HEK293 (cell line): ENCODE results near the gene STRA6.

Experiments
- ZBTB1 ChIP-seq: fragments of 450-650 bp; formaldehyde crosslinking; IDR thresholded peaks from 2 replicates; pipeline ENCODE4 v1.5.1; 2016; ENCODE audit warnings: missing biosample characterization, missing genetic modification characterization
- ZBTB7A ChIP-seq: fragments of 450-650 bp; formaldehyde crosslinking; IDR thresholded peaks from 2 replicates; pipeline ENCODE4 v1.5.1; 2016; ENCODE audit warnings: low read depth, missing biosample characterization, missing genetic modification characterization
- ZNF658 ChIP-seq: fragments of 450-650 bp; formaldehyde crosslinking; IDR thresholded peaks from 2 replicates; pipeline ENCODE4; 2016; ENCODE audit warnings: missing biosample characterization, missing genetic modification characterization
- TF ChIP-seq, protein P1 (sequence below): fragments of 450-650 bp; formaldehyde crosslinking; IDR thresholded peaks from 2 replicates; pipeline ENCODE4 v1.5.1; 2016; ENCODE audit warnings: missing biosample characterization, missing genetic modification characterization
- TF ChIP-seq, protein P2 (sequence below): fragments of 450-650 bp; formaldehyde crosslinking; IDR thresholded peaks from 2 replicates; pipeline ENCODE4 v1.5.1; 2016; ENCODE audit warnings: missing biosample characterization, missing genetic modification characterization

DNA sequence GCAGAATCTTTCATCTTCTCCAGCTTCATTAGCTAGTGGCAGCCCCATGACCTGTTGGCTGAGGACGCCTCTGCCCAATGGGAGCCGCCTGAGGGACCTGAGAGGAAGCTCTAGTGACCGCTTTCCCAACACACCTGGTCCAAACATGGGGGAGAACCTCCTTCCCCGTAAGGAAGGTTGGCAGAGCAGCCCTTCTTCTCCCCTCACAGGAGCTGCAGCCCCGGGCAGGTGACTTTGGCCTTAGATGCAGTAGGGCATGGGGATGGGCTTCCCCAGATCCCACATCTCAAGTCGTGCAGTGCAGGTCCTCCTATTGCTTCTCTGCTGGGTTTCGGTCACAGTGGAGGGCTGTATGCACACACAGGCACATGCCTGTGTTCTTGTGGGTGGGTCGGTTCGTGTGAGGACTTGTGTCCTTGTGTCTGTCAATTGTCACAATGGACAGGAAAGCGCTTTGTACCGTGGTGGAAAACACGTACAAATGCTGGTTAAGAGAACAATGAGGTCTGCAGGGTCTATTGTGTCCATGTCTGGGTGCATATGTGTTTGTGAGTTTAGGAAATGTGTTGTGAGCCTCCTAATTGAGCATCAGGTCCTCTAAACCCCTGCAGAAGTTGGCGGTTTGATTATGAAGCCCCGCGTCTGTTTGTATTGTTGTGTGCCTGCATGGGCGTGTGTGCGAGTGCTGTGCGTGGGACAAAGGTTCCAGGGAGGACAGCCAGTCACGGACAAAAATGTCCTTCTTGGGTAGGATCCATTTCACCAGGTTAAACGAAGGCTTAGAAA is 70.8 kb downstream of the STRA6 start:
- TF ChIP-seq, protein P1, sequence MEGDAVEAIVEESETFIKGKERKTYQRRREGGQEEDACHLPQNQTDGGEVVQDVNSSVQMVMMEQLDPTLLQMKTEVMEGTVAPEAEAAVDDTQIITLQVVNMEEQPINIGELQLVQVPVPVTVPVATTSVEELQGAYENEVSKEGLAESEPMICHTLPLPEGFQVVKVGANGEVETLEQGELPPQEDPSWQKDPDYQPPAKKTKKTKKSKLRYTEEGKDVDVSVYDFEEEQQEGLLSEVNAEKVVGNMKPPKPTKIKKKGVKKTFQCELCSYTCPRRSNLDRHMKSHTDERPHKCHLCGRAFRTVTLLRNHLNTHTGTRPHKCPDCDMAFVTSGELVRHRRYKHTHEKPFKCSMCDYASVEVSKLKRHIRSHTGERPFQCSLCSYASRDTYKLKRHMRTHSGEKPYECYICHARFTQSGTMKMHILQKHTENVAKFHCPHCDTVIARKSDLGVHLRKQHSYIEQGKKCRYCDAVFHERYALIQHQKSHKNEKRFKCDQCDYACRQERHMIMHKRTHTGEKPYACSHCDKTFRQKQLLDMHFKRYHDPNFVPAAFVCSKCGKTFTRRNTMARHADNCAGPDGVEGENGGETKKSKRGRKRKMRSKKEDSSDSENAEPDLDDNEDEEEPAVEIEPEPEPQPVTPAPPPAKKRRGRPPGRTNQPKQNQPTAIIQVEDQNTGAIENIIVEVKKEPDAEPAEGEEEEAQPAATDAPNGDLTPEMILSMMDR (tag by site-specific recombination), result no peak
- TF ChIP-seq ZBTB1 (tag by site-specific recombination), result no peak
- TF ChIP-seq ZBTB7A (tag by site-specific recombination), result no peak
- TF ChIP-seq, protein P2, sequence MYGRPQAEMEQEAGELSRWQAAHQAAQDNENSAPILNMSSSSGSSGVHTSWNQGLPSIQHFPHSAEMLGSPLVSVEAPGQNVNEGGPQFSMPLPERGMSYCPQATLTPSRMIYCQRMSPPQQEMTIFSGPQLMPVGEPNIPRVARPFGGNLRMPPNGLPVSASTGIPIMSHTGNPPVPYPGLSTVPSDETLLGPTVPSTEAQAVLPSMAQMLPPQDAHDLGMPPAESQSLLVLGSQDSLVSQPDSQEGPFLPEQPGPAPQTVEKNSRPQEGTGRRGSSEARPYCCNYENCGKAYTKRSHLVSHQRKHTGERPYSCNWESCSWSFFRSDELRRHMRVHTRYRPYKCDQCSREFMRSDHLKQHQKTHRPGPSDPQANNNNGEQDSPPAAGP, result no peak
- TF ChIP-seq ZNF658 (tag by site-specific recombination), result no peak
